SK-N-SH (cell line): Measurements from ENCODE around the gene PCED1B. TPM values are rescaled to one million over a fixed set of nuclear protein-coding genes. Genes with fewer than 3 reads are reported as not detected.

Experiments
- CTCF ChIA-PET: fragments of 300-600, 350-600 bp; formaldehyde crosslinking; extraction: SDS; loops from one replicate; lab custom pipeline; 2021; lab: Yijun Ruan, JAX
- POLR2A ChIA-PET: fragments of 350-600 bp; sonication (Branson Sonifier 250); formaldehyde crosslinking; extraction: SDS; loops from one replicate; lab custom pipeline; 2020; ENCODE audit warnings: antibody characterized with exemption, inconsistent platforms; lab: Yijun Ruan, JAX
- DNase-seq: peaks from one replicate; pipeline ENCODE4 v3.0.0; 2012
- H2AFZ ChIP-seq: fragments of 200-600 bp; sonication (generic); 2 replicates; pipeline ENCODE4 v1.8.1; 2016; ENCODE audit warnings: antibody characterized with exemption, mild to moderate bottlenecking, low read depth
- H3F3A ChIP-seq: fragments of 200-600 bp; sonication (generic); replicated peaks from 2 replicates; pipeline ENCODE3; 2016; ENCODE audit warnings: antibody characterized with exemption, mild to moderate bottlenecking; ENCODE audit not compliant: insufficient read depth
- H3K27ac ChIP-seq, 2 experiments: fragments of 200-500 bp in 1 of 2; fragments of 200-600 bp in 1 of 2; sonication (Bioruptor generic) in 1 of 2; sonication (generic), shearing (Covaris generic) in 1 of 2; 2 replicates each; pipeline versions ENCODE4 v1.5.1 to v1.6.1; 2014 to 2016; ENCODE audit warnings: low read depth in 2 of 2, inconsistent platforms in 1 of 2, low read length in 1 of 2, mild to moderate bottlenecking in 1 of 2, mixed read lengths in 1 of 2
- H3K27me3 ChIP-seq: fragments of 200-600 bp; sonication (generic), shearing (Covaris generic); 2 replicates; pipeline ENCODE4 v1.6.1; 2016; ENCODE audit warnings: mixed run types; ENCODE audit not compliant: insufficient read depth
- H3K36me3 ChIP-seq, 2 experiments: fragments of 200-500 bp in 1 of 2; fragments of 200-600 bp in 1 of 2; sonication (Bioruptor generic) in 1 of 2; sonication (generic) in 1 of 2; replicated peaks in 1 of 2; 2 replicates each; pipeline versions ENCODE3 to v1.5.1; 2014 to 2016; ENCODE audit warnings: low read length in 1 of 2, mild to moderate bottlenecking in 1 of 2; ENCODE audit not compliant: insufficient read depth in 2 of 2, control insufficient read depth in 1 of 2
- H3K4me1 ChIP-seq, 2 experiments: fragments of 200-500 bp in 1 of 2; fragments of 200-600 bp in 1 of 2; sonication (Bioruptor generic) in 1 of 2; sonication (generic), shearing (Covaris generic) in 1 of 2; 2 replicates each; pipeline versions ENCODE4 v1.5.1 to v1.6.1; 2014 to 2016; ENCODE audit warnings: low read depth in 1 of 2, low read length in 1 of 2, mixed run types in 1 of 2; ENCODE audit not compliant: insufficient read depth in 2 of 2, control insufficient read depth in 1 of 2
- H3K4me2 ChIP-seq: fragments of 200-600 bp; sonication (generic), shearing (Covaris generic); 2 replicates; pipeline ENCODE4 v1.6.1; 2017; ENCODE audit warnings: mixed run types
- H3K4me3 ChIP-seq, 2 experiments: fragments of 200-500 bp in 1 of 2; fragments of 200-600 bp in 1 of 2; sonication (Bioruptor generic) in 1 of 2; sonication (generic), shearing (Covaris generic) in 1 of 2; 2 replicates each; pipeline versions ENCODE4 v1.5.1 to v1.8.1; 2014 to 2016; ENCODE audit warnings: low read depth in 2 of 2, inconsistent platforms in 1 of 2, low read length in 1 of 2, mild to moderate bottlenecking in 1 of 2, mixed read lengths in 1 of 2, moderate library complexity in 1 of 2
- H3K79me2 ChIP-seq: fragments of 200-600 bp; sonication (generic); 2 replicates; pipeline ENCODE4 v1.8.1; 2017; ENCODE audit warnings: mild to moderate bottlenecking; ENCODE audit not compliant: insufficient read depth
- H3K9ac ChIP-seq: fragments of 200-600 bp; sonication (generic); 2 replicates; pipeline ENCODE4 v1.6.1; 2017; ENCODE audit warnings: mixed run types
- H3K9me2 ChIP-seq: fragments of 200-600 bp; sonication (generic); 2 replicates; pipeline ENCODE4 v1.6.1; 2017; ENCODE audit warnings: mixed run types
- H3K9me3 ChIP-seq: fragments of 200-600 bp; sonication (generic); 2 replicates; pipeline ENCODE4 v1.6.1; 2017; ENCODE audit warnings: mixed run types, mild to moderate bottlenecking, moderate library complexity
- H4K20me1 ChIP-seq: fragments of 200-600 bp; sonication (generic); 2 replicates; pipeline ENCODE4 v1.6.1; 2017; ENCODE audit warnings: mild to moderate bottlenecking, mixed run types; ENCODE audit not compliant: insufficient read depth
- EP300 ChIP-seq, 2 experiments: IDR thresholded peaks; 2 replicates each; pipeline versions ENCODE4 v1.4.0 to v1.6.1; 2012; ENCODE audit warnings: borderline replicate concordance in 1 of 2, low read depth in 1 of 2, low read length in 1 of 2
- EZH2phosphoT487 ChIP-seq: fragments of 200-600 bp; sonication (generic); IDR thresholded peaks from 2 replicates; pipeline ENCODE4 v1.6.1; 2017; ENCODE audit warnings: low read depth, mixed run types, mild to moderate bottlenecking, antibody characterized with exemption, moderate library complexity, borderline replicate concordance
- FOSL2 ChIP-seq: IDR thresholded peaks from 2 replicates; pipeline ENCODE4 v1.4.0; 2012; ENCODE audit warnings: low read depth, mild to moderate bottlenecking, moderate library complexity, borderline replicate concordance
- RAD21 ChIP-seq: IDR thresholded peaks from 2 replicates; pipeline ENCODE4 v1.6.1; 2012; ENCODE audit warnings: mild to moderate bottlenecking, low read length
- RXRA ChIP-seq: IDR thresholded peaks from 2 replicates; pipeline ENCODE4 v1.4.0; 2012; ENCODE audit warnings: low read depth, mild to moderate bottlenecking, borderline replicate concordance
- TAF1 ChIP-seq: IDR thresholded peaks from 2 replicates; pipeline ENCODE4 v1.6.1; 2012; ENCODE audit warnings: low read depth, mild to moderate bottlenecking, low read length, moderate library complexity, borderline replicate concordance
- TEAD4 ChIP-seq: IDR thresholded peaks from 2 replicates; pipeline ENCODE4 v1.4.0; 2012; ENCODE audit warnings: mild to moderate bottlenecking, borderline replicate concordance; ENCODE audit not compliant: insufficient read depth
- USF2 ChIP-seq: fragments of 150-350 bp; IDR thresholded peaks from 2 replicates; pipeline ENCODE4 v1.6.1; 2017; ENCODE audit warnings: antibody characterized with exemption, low read length, low read depth, borderline replicate concordance
- WGBS: methylation state at CpG from one replicate; pipeline ENCODE4 v1.1.6; 2017; ENCODE audit warnings: low lambda C conversion rate; 5-methylcytosine and 5-hydroxymethylcytosine counted together
- polyA plus RNA-seq, 3 experiments: library from polyadenylated mRNA; depleted of rRNA; stranded (reverse); fragments of >200 nt; gene quantifications; 2 replicates each; pipeline ENCODE4 v1.2.3, GENCODE V29; 2012
- TF ChIP-seq, protein P1 (sequence below): IDR thresholded peaks from 2 replicates; pipeline ENCODE4 v1.4.0; 2012; ENCODE audit warnings: low read depth, borderline replicate concordance
- TF ChIP-seq, protein P2 (sequence below): fragments of 150-350 bp; IDR thresholded peaks from 2 replicates; pipeline ENCODE4 v1.6.1; 2016; ENCODE audit warnings: mild to moderate bottlenecking, low read depth, low read length

PCED1B gene
- polyA plus RNA-seq, 1 of the 3 experiments (the other 2 are of a cell fraction) = 0.21 TPM

GRCh38 chr12:47107926-47108325, 28.5 kb downstream of the PCED1B start:
- TF ChIP-seq RAD21 (no peak), USF2 (no peak), EZH2phosphoT487 (no peak), EP300 (IDR thresholded peaks at IDR 0.05; ENCODE audit: borderline replicate concordance in 1 of 2, low read depth in 1 of 2, low read length in 1 of 2) (no peak), TAF1 (no peak), RXRA (no peak), TEAD4 (no peak)
- TF ChIP-seq, protein P1, sequence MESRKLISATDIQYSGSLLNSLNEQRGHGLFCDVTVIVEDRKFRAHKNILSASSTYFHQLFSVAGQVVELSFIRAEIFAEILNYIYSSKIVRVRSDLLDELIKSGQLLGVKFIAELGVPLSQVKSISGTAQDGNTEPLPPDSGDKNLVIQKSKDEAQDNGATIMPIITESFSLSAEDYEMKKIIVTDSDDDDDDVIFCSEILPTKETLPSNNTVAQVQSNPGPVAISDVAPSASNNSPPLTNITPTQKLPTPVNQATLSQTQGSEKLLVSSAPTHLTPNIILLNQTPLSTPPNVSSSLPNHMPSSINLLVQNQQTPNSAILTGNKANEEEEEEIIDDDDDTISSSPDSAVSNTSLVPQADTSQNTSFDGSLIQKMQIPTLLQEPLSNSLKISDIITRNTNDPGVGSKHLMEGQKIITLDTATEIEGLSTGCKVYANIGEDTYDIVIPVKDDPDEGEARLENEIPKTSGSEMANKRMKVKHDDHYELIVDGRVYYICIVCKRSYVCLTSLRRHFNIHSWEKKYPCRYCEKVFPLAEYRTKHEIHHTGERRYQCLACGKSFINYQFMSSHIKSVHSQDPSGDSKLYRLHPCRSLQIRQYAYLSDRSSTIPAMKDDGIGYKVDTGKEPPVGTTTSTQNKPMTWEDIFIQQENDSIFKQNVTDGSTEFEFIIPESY = no peak
- TF ChIP-seq, protein P2, sequence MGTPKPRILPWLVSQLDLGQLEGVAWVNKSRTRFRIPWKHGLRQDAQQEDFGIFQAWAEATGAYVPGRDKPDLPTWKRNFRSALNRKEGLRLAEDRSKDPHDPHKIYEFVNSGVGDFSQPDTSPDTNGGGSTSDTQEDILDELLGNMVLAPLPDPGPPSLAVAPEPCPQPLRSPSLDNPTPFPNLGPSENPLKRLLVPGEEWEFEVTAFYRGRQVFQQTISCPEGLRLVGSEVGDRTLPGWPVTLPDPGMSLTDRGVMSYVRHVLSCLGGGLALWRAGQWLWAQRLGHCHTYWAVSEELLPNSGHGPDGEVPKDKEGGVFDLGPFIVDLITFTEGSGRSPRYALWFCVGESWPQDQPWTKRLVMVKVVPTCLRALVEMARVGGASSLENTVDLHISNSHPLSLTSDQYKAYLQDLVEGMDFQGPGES = no peak
- Histone ChIP-seq H3K4me2 (no peak overlapping the region), H3K9me2 (no peaks in the 10 kb centered on the region), H3K36me3 (no peaks in the 10 kb centered on the region), H4K20me1 (no peaks in the 10 kb centered on the region), H3K27ac (no peak overlapping the region), H3K9ac (no peak overlapping the region), H3K79me2 (no peaks in the 10 kb centered on the region), H3F3A (no peaks in the 10 kb centered on the region), H3K27me3 (peaks cover 12% of the 10 kb centered on the region; the same call in 1 of the 2 replicates), H3K4me1 (no peaks in the 10 kb centered on the region), H3K4me3 (no peak overlapping the region), H2AFZ (no peak overlapping the region), H3K9me3 (no peaks in the 10 kb centered on the region)
- no peak for DNase-seq
- ChIA-PET POLR2A (no interaction called here), CTCF (no interaction called here)

GRCh38 chr12:47110011-47110541, 30.7 kb downstream of the PCED1B start:
- Histone ChIP-seq H3K9me3 (no peaks in the 10 kb centered on the region), H3K4me2 (no peak overlapping the region), H3K9ac (no peak overlapping the region), H3K4me1 (no peaks in the 10 kb centered on the region), H3K27me3 (peaks cover 10% of the 10 kb centered on the region; the same call in 1 of the 2 replicates), H3K4me3 (no peak overlapping the region), H3K79me2 (no peaks in the 10 kb centered on the region), H4K20me1 (no peaks in the 10 kb centered on the region), H3K9me2 (no peaks in the 10 kb centered on the region), H3K36me3 (no peaks in the 10 kb centered on the region), H3F3A (no peaks in the 10 kb centered on the region), H2AFZ (no peak overlapping the region), H3K27ac (no peak overlapping the region)
- ChIA-PET POLR2A (no interaction called here), CTCF (no interaction called here)
- 28% methylated on average over 2 of the region's 2 CpGs for WGBS
- DNase-seq = no peak
- no peak for TF ChIP-seq FOSL2
- TF ChIP-seq, all 33 proteins: peak for 0
